GM12874 (cell line): ENCODE data around the gene PIANP.

ENCODE experiments used
- CTCF ChIP-seq: IDR thresholded peaks from 2 replicates; pipeline ENCODE4 v1.5.1; 2011; ENCODE audit warnings: low read depth, mild to moderate bottlenecking, control low read depth, low read length, moderate library complexity; ENCODE audit not compliant: insufficient read depth

Gene PIANP, protein sequence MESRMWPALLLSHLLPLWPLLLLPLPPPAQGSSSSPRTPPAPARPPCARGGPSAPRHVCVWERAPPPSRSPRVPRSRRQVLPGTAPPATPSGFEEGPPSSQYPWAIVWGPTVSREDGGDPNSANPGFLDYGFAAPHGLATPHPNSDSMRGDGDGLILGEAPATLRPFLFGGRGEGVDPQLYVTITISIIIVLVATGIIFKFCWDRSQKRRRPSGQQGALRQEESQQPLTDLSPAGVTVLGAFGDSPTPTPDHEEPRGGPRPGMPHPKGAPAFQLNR

DNA sequence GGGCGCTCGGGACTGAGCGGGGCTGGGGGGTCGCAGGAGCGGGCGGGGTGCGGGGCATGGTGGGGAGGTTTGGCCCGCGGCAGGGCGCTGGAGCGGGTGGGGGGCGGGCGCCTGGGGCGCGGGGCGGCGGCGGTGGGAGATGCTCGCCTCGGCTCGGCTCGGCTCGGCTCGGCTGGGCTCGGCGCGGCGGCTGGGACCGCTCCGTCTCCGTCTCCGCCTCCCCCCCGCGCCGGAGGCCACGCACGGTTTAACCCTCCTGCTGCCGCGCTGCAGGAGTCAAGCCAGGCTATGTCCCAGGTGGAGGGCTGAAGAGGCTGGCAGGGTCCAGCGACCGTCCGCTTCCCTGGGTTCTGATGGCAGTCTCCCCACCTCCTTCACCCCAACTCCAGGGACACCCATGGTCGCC, at the start of gene PIANP:
Gene PIANP, minus strand, starts transcription at position 170 of the 406 bp plus-strand sequence. CDS start 2,754 bp downstream, outside the sequence.
- TF ChIP-seq CTCF: no peak

- TF ChIP-seq CTCF: no peak
Measured at GRCh38 chr12:6748761-6749160, 48.1 kb upstream of the PIANP start.

DNA sequence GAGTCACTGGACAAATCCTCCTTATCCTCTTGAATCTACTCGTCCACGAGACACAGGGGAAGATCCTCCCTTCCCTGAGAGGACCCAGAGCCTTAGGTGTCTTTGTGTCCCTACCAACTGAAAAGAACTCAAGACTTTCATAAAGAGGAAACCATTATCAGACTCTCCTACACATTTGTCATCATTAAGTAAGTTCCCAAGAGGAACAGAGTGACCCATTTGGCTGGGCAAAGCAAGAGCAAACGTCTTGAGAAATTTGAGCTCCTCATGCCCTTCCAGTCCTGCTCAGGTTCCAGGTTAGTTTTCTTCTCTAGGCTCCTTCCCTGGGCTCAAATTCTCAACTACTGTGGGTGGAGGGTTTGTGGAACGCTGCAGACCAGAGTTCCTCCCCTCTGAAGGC, 46.6 kb upstream of the PIANP start:
- TF ChIP-seq CTCF: no peak

- TF ChIP-seq CTCF: no peak
Measured at GRCh38 chr12:6745741-6746525, 45.3 kb upstream of the PIANP start.

- TF ChIP-seq CTCF: no peak
Measured at GRCh38 chr12:6742834-6743233, 42.2 kb upstream of the PIANP start.

DNA sequence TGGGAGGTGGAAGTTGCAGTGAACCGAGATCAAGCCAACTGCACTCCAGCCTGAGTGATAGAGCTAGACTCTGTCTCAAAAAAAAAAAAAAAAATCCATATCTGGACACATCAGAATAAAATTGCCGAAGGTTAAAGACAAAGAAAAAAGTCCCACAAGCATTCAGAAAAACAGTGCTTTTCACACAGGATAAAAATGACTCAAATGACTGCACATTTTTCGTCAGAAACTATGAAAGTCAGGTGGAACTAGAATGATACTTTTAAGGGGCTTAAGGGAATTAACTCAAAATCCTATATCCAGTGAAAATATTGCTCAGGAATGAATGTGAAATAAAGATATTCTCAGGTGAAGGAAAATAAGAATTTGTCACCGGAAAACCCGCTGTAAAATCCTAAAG, 36.1 kb upstream of the PIANP start:
- no peak for TF ChIP-seq CTCF

DNA sequence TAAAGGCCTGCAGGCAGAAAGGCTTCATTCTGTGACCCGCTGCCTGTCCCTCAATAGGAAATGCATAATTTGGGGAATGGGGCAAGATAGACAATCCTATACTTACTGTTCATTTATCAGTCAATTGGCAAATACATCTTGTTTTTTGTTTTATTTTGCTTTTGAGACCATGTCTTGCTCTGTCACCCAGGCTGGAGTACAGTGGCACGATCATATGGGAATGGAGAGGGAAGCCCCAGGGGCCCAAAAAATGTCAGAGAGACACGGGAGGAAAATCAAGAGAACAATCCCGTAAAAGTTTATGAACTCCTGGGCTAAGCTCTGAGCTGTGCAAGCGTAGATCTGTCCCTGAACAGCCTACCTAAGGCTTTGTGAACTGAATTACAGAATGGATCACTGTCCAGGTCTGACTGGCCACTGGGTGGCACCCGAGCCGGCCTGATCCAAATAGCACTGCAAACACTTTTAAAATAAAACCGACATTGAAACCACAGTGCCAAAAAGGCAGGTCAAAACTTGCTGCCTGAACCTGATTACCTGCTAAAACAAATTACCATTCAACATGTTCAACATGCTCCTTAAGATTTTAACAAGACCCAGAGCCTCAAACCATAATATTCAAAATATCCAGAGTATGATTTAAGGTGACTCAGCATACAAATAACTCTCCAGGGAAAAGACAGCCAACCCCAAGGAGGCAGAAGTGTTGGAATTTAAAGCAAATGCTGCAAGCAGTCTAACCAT, 35.0 kb upstream of the PIANP start:
- TF ChIP-seq CTCF: peak; percentile 73
